Endothelial cell of umbilical vein (primary cell): ENCODE measurements around the gene LNPEP. TPM values are rescaled to one million over a fixed set of nuclear protein-coding genes. Genes with fewer than 3 reads are reported as not detected.

ENCODE experiments used
- BruUV-seq: library from RNA; stranded (reverse); fragments of 400-500 nt; replicated peaks from 2 replicates; lab custom pipeline; 2021; lab: Mats Ljungman, UMichigan
- CTCF ChIA-PET: fragments of 300-600, 350-600 bp; sonication (Branson Sonifier 250); formaldehyde crosslinking; loops from one replicate; lab custom pipeline; 2021; ENCODE audit warnings: antibody characterized with exemption, inconsistent platforms; lab: Charles Lee
- POLR2A ChIA-PET: fragments of 300-600, 350-600 bp; sonication (Branson Sonifier 250); formaldehyde crosslinking; loops from one replicate; lab custom pipeline; 2021; ENCODE audit warnings: antibody characterized with exemption, inconsistent platforms; lab: Charles Lee
- DNase-seq: peaks from one replicate; pipeline ENCODE4 v3.0.0-alpha.2; 2011; ENCODE audit warnings: low read depth, low spot score
- FAIRE-seq: peaks from 2 replicates; lab custom pipeline; 2011; peaks lifted over from hg19 to GRCh38; lab: Jason Lieb, UNC
- H2AFZ ChIP-seq: 2 replicates; pipeline ENCODE4 v1.6.0; 2012; ENCODE audit warnings: low read depth, low read length, control low read depth, inconsistent platforms
- H3K27ac ChIP-seq: 2 replicates; pipeline ENCODE4 v1.5.1; 2011; ENCODE audit warnings: low read depth, mild to moderate bottlenecking, control low read depth, low read length, moderate library complexity; ENCODE audit not compliant: insufficient read depth
- H3K27me3 ChIP-seq, 2 experiments: 2 replicates each; pipeline versions ENCODE4 v1.6.0 to v1.6.1; 2011; ENCODE audit warnings: low read length in 2 of 2, mixed read lengths in 1 of 2; ENCODE audit not compliant: control insufficient read depth in 2 of 2, insufficient read depth in 2 of 2
- H3K36me3 ChIP-seq, 2 experiments: 2 replicates in 1 of 2; 3 replicates in 1 of 2; pipeline ENCODE4 v1.5.1; 2011; ENCODE audit warnings: low read length in 2 of 2, mild to moderate bottlenecking in 1 of 2, moderate library complexity in 1 of 2; ENCODE audit not compliant: control insufficient read depth in 2 of 2, insufficient read depth in 2 of 2; ENCODE audit errors: extremely low read depth in 1 of 2
- H3K4me1 ChIP-seq: 3 replicates; pipeline ENCODE4 v1.5.1; 2011; ENCODE audit warnings: mild to moderate bottlenecking, low read length; ENCODE audit not compliant: control insufficient read depth, insufficient read depth; ENCODE audit errors: extremely low read depth
- H3K4me2 ChIP-seq: 2 replicates; pipeline ENCODE4 v1.6.1; 2011; ENCODE audit warnings: low read length, control low read depth, mixed read lengths; ENCODE audit not compliant: insufficient read depth
- H3K4me3 ChIP-seq, 3 experiments: fragments of 200-600 bp in 1 of 3; sonication (generic), shearing (Covaris generic) in 1 of 3; replicated peaks in 1 of 3; 2 replicates each; pipeline ENCODE4 v1.5.1; 2011 to 2016; ENCODE audit warnings: control low read depth in 3 of 3, low read length in 3 of 3, mild to moderate bottlenecking in 2 of 3, inconsistent platforms in 1 of 3, low read depth in 1 of 3, moderate library complexity in 1 of 3; ENCODE audit not compliant: insufficient read depth in 1 of 3
- H3K79me2 ChIP-seq: 2 replicates; pipeline ENCODE4 v1.6.0; 2012; ENCODE audit warnings: low read length, inconsistent platforms; ENCODE audit not compliant: control insufficient read depth, insufficient read depth
- H3K9ac ChIP-seq: replicated peaks from 2 replicates; pipeline ENCODE3; 2011; ENCODE audit warnings: low read length, control low read depth; ENCODE audit not compliant: insufficient read depth; ENCODE audit errors: extremely low read depth
- H3K9me1 ChIP-seq: replicated peaks from 3 replicates; pipeline ENCODE4 v1.6.0; 2011; ENCODE audit warnings: mild to moderate bottlenecking, low read length; ENCODE audit not compliant: control insufficient read depth, insufficient read depth; ENCODE audit errors: extremely low read depth
- H3K9me3 ChIP-seq: replicated peaks from 2 replicates; pipeline ENCODE4 v1.5.1; 2012; ENCODE audit warnings: low read length, inconsistent platforms; ENCODE audit not compliant: control insufficient read depth, insufficient read depth
- H4K20me1 ChIP-seq: replicated peaks from 2 replicates; pipeline ENCODE3; 2011; ENCODE audit warnings: mild to moderate bottlenecking, low read length; ENCODE audit not compliant: control insufficient read depth, insufficient read depth; ENCODE audit errors: extremely low read depth
- CTCF ChIP-seq, 2 donors: IDR thresholded peaks; 1 replicate in 1 of 2; 2 replicates in 1 of 2; pipeline ENCODE4 v1.5.1; 2011; ENCODE audit warnings: low read length in 2 of 2, mild to moderate bottlenecking in 2 of 2, moderate library complexity in 2 of 2, control low read depth in 1 of 2, inconsistent platforms in 1 of 2, low read depth in 1 of 2; ENCODE audit not compliant: insufficient read depth in 1 of 2; ENCODE audit errors: extremely low read depth in 1 of 2
- EZH2 ChIP-seq: IDR thresholded peaks from 2 replicates; pipeline ENCODE4 v1.6.1; 2012; ENCODE audit warnings: borderline replicate concordance, low read depth, mild to moderate bottlenecking, moderate library complexity, low read length, inconsistent platforms; ENCODE audit not compliant: severe bottlenecking
- FOS ChIP-seq: IDR thresholded peaks from 2 replicates; pipeline ENCODE4 v1.6.1; 2011; ENCODE audit warnings: mild to moderate bottlenecking, low read length, moderate library complexity, borderline replicate concordance; ENCODE audit not compliant: insufficient read depth
- GATA2 ChIP-seq: IDR thresholded peaks from 2 replicates; pipeline ENCODE4 v1.7.0; 2011; ENCODE audit warnings: low read depth, mild to moderate bottlenecking, moderate library complexity, mixed read lengths, low read length; ENCODE audit not compliant: insufficient read length, insufficient read depth
- JUN ChIP-seq: IDR thresholded peaks from 2 replicates; pipeline ENCODE4 v1.6.1; 2011; ENCODE audit warnings: borderline replicate concordance, low read depth; ENCODE audit not compliant: insufficient read length, insufficient read depth
- MAX ChIP-seq: IDR thresholded peaks from 2 replicates; pipeline ENCODE4 v1.6.1; 2011; ENCODE audit not compliant: insufficient read depth, insufficient read length
- MYC ChIP-seq: IDR thresholded peaks from one replicate; pipeline ENCODE4 v1.6.1; 2011; ENCODE audit warnings: mild to moderate bottlenecking, low read depth, low read length
- POLR2A ChIP-seq: IDR thresholded peaks from 2 replicates; pipeline ENCODE4 v1.6.1; 2012; ENCODE audit warnings: low read depth, mild to moderate bottlenecking, control low read depth, low read length
- POLR2AphosphoS5 ChIP-seq: IDR thresholded peaks from 2 replicates; pipeline ENCODE4 v1.6.1; 2012; ENCODE audit warnings: low read depth, mild to moderate bottlenecking, control low read depth, low read length, moderate library complexity; ENCODE audit not compliant: insufficient read depth
- dilution Hi-C: fragments of 300-500 bp; cut with MboI; formaldehyde crosslinking; loops from one replicate; pipeline ENCODE4 v1.15.0; 2019; ENCODE audit warnings: low sequenced_read_pairs; ENCODE audit not compliant: extremely low pct_ligation_motif_present
- intact Hi-C: fragments of 100-400 bp; cut with micrococcal nuclease; formaldehyde crosslinking; loops from one replicate; pipeline ENCODE4 v1.10.0; 2022
- polyA plus RNA-seq, 4 experiments: library from polyadenylated mRNA; depleted of rRNA in 3 of 4; stranded (reverse) in 3 of 4; unstranded in 1 of 4; fragments of >200 nt; gene quantifications; 2 replicates each; pipeline versions ENCODE4 v1.2.1 to v1.2.3, GENCODE V29; 2011 to 2012; ENCODE audit warnings: missing spikeins in 1 of 4
- total RNA-seq: library from RNA; stranded (reverse); gene quantifications from 2 replicates; pipeline ENCODE4 v1.2.3, GENCODE V29; 2021

Gene LNPEP
- total and polyA plus RNA-seq, 2 donors (not counting 3 experiments of a cell fraction or from before 2014, with no cell fraction given): 7.0 to 23.5 TPM

GRCh38 chr5:96995419-96995818 is 59.5 kb downstream of the LNPEP start:
- H3K4me3 ChIP-seq: no peak overlapping the region
- H3K9ac ChIP-seq: no peak overlapping the region
- no peak overlapping the region for H3K4me2 ChIP-seq
- H3K9me1 ChIP-seq: no peaks in the 10 kb centered on the region
- H4K20me1 ChIP-seq: no peaks in the 10 kb centered on the region
- intact Hi-C loops: loop anchor here (10.0 kb wide), 1 partner anchor 241 kb away; no protein-coding TSS in a partner anchor
- H3K36me3 ChIP-seq: peaks cover 0 to 2% of the 10 kb centered on the region in 2 experiments
- H3K79me2 ChIP-seq: no peaks in the 10 kb centered on the region
- ChIA-PET CTCF (interaction anchor here (1.0 to 4.3 kb wide), 2 partner anchors 126 to 147 kb away, joined by 7 to 23 read pairs; partner anchors contain the start of gene LIX1), POLR2A (no interaction called here)
- DNase-seq: no peak
- TF ChIP-seq MYC (no peak), EZH2 (no peak), MAX (no peak), FOS (no peak), GATA2 (no peak), POLR2A (no peak), POLR2AphosphoS5 (no peak), CTCF (IDR thresholded peaks at IDR 0.05; ENCODE audit: extremely low read depth in 1 of 2, insufficient read depth in 1 of 2, low read depth in 1 of 2, low read length in 2 of 2) (no peak), JUN (no peak)
- no peaks in the 10 kb centered on the region for H3K27me3 ChIP-seq
- no peak overlapping the region for H2AFZ ChIP-seq
- FAIRE-seq: no peak
- no peak overlapping the region for H3K27ac ChIP-seq
- H3K4me1 ChIP-seq: no peaks in the 10 kb centered on the region
- dilution Hi-C loops: no loop called here
- no TSS peak for BruUV-seq
- H3K9me3 ChIP-seq: no peaks in the 10 kb centered on the region
